ENCODE results near the gene SCUBE1. TPM values are rescaled to one million over a fixed set of nuclear protein-coding genes. Genes with fewer than 3 reads are reported as not detected.

Gene SCUBE1
- total and polyA plus RNA-seq, 2 donors (not counting 3 experiments of a cell fraction or from before 2014, with no cell fraction given): 0.07 TPM; not detected in 1

- Histone ChIP-seq H3K4me2 (ENCODE audit: insufficient read depth, low read length) (no peak overlapping the region), H3K9me1 (replicated peaks; ENCODE audit: control insufficient read depth, extremely low read depth, insufficient read depth, low read length) (no peaks in the 10 kb centered on the region), H3K9me3 (replicated peaks; ENCODE audit: control insufficient read depth, insufficient read depth, low read length) (no peaks in the 10 kb centered on the region), H3K27me3 (ENCODE audit: control insufficient read depth in 2 of 2, insufficient read depth in 2 of 2, low read length in 2 of 2) (no peaks in the 10 kb centered on the region), H3K9ac (replicated peaks; ENCODE audit: extremely low read depth, insufficient read depth, low read length) (no peak overlapping the region), H3K36me3 (ENCODE audit: control insufficient read depth in 2 of 2, extremely low read depth in 1 of 2, insufficient read depth in 2 of 2, low read length in 2 of 2) (no peaks in the 10 kb centered on the region), H3K4me1 (ENCODE audit: control insufficient read depth, extremely low read depth, insufficient read depth, low read length) (no peaks in the 10 kb centered on the region), H4K20me1 (replicated peaks; ENCODE audit: control insufficient read depth, extremely low read depth, insufficient read depth, low read length) (no peaks in the 10 kb centered on the region), H3K4me3 (replicated peaks in 1 of 3; ENCODE audit: insufficient read depth in 1 of 3, low read depth in 1 of 3, low read length in 3 of 3) (no peak overlapping the region), H3K79me2 (ENCODE audit: control insufficient read depth, insufficient read depth, low read length) (no peaks in the 10 kb centered on the region), H2AFZ (ENCODE audit: low read depth, low read length) (no peak overlapping the region), H3K27ac (ENCODE audit: insufficient read depth, low read depth, low read length) (no peak overlapping the region)
- BruUV-seq (replicated peaks): no TSS peak
- no peak for FAIRE-seq
- ChIA-PET CTCF (interaction anchor here (1.1 to 1.3 kb wide), 2 partner anchors 33 to 109 kb away, joined by 3 to 4 read pairs; no protein-coding TSS in a partner anchor), POLR2A (no interaction called here)
- DNase-seq (ENCODE audit: low read depth, low spot score): no peak
- intact Hi-C loops (cut with micrococcal nuclease) (no loop called here), dilution Hi-C loops (cut with MboI; ENCODE audit: extremely low pct_ligation_motif_present, low sequenced_read_pairs) (no loop called here)
- TF ChIP-seq POLR2A (IDR thresholded peaks at IDR 0.05; ENCODE audit: low read depth, low read length): no peak
- TF ChIP-seq MAX (IDR thresholded peaks at IDR 0.05; ENCODE audit: insufficient read depth, insufficient read length): no peak
- TF ChIP-seq MYC (IDR thresholded peaks at IDR 0.05; ENCODE audit: low read depth, low read length): no peak
- TF ChIP-seq POLR2AphosphoS5 (IDR thresholded peaks at IDR 0.05; ENCODE audit: insufficient read depth, low read depth, low read length): no peak
- TF ChIP-seq FOS (IDR thresholded peaks at IDR 0.05; ENCODE audit: borderline replicate concordance, insufficient read depth, low read length): no peak
- TF ChIP-seq GATA2 (IDR thresholded peaks at IDR 0.05; ENCODE audit: insufficient read depth, insufficient read length, low read depth, low read length): no peak
- no peak for TF ChIP-seq JUN (IDR thresholded peaks at IDR 0.05; ENCODE audit: borderline replicate concordance, insufficient read depth, insufficient read length, low read depth)
- TF ChIP-seq EZH2 (IDR thresholded peaks at IDR 0.05; ENCODE audit: borderline replicate concordance, low read depth, low read length, severe bottlenecking): no peak
- TF ChIP-seq CTCF (IDR thresholded peaks at IDR 0.05; ENCODE audit: extremely low read depth in 1 of 2, insufficient read depth in 1 of 2, low read depth in 1 of 2, low read length in 2 of 2): no peak
These were observed 105.9 kb downstream of the SCUBE1 start for GRCh38 chr22:43237280-43237679.

Data from endothelial cell of umbilical vein (primary cell).